WTC11 (cell line): ENCODE data around the gene LRRK2. TPM values are rescaled to one million over a fixed set of nuclear protein-coding genes. Genes with fewer than 3 reads are reported as not detected.

ENCODE experiments used
- ATAC-seq: fragments of 200-7000 bp; cut with Tn5 transposase; 2 replicates; pipeline ENCODE4 v1.10.0; 2021; ENCODE audit warnings: mild to moderate bottlenecking, moderate library complexity
- CTCF ChIA-PET: fragments of 300-600 bp; sonication (Branson Sonifier 250); formaldehyde crosslinking; loops from one replicate; lab custom pipeline; 2021; ENCODE audit warnings: antibody characterized with exemption; lab: Charles Lee
- POLR2A ChIA-PET: fragments of 350-600 bp; sonication (Branson Sonifier 250); formaldehyde crosslinking; loops from one replicate; lab custom pipeline; 2021; ENCODE audit warnings: antibody characterized with exemption; lab: Charles Lee
- DNase-seq: peaks from one replicate; pipeline ENCODE4 v3.0.0; 2021; ENCODE audit warnings: low spot score
- H3K27ac Mint-ChIP-seq: 2 replicates; pipeline ENCODE4 v1.8.0; 2021; ENCODE audit warnings: mixed read lengths
- H3K27me3 Mint-ChIP-seq: 2 replicates; pipeline ENCODE4 v1.8.0; 2021; ENCODE audit warnings: low read depth, mild to moderate bottlenecking, moderate library complexity, mixed read lengths
- H3K36me3 Mint-ChIP-seq: 2 replicates; pipeline ENCODE4 v1.8.0; 2021; ENCODE audit warnings: mixed read lengths
- H3K4me1 Mint-ChIP-seq: 2 replicates; pipeline ENCODE4 v1.8.0; 2022; ENCODE audit warnings: mixed read lengths
- H3K4me3 Mint-ChIP-seq: 2 replicates; pipeline ENCODE4 v1.8.0; 2021; ENCODE audit warnings: mild to moderate bottlenecking, moderate library complexity, mixed read lengths
- H3K9me3 Mint-ChIP-seq: 2 replicates; pipeline ENCODE4 v1.8.0; 2021; ENCODE audit warnings: mixed read lengths
- ELF4 ChIP-seq: sonication (generic); formaldehyde crosslinking; IDR thresholded peaks from 2 replicates; pipeline ENCODE4 v1.8.1; 2022; ENCODE audit warnings: low read depth, mild to moderate bottlenecking, moderate library complexity, missing genetic modification reagents
- ESRRA ChIP-seq: sonication (generic); formaldehyde crosslinking; IDR thresholded peaks from 2 replicates; pipeline ENCODE4 v1.8.1; 2022; ENCODE audit warnings: mild to moderate bottlenecking, missing genetic modification reagents, borderline replicate concordance
- ETV6 ChIP-seq: sonication (generic); formaldehyde crosslinking; IDR thresholded peaks from 2 replicates; pipeline ENCODE4 v1.8.1; 2022; ENCODE audit warnings: mild to moderate bottlenecking, missing genetic modification reagents
- GABPB1 ChIP-seq: sonication (generic); formaldehyde crosslinking; IDR thresholded peaks from 2 replicates; pipeline ENCODE4 v1.8.1; 2023; ENCODE audit warnings: mild to moderate bottlenecking, missing genetic modification reagents
- KAT7 ChIP-seq: sonication (generic); formaldehyde crosslinking; IDR thresholded peaks from 2 replicates; pipeline ENCODE4 v1.8.1; 2023; ENCODE audit warnings: missing genetic modification reagents, mild to moderate bottlenecking, borderline replicate concordance
- MXD4 ChIP-seq: fragments of 250-450 bp; sonication (Bioruptor Pico); IDR thresholded peaks from 2 replicates; pipeline ENCODE4 v1.8.0; 2021; ENCODE audit warnings: mild to moderate bottlenecking, moderate library complexity, borderline replicate concordance
- NR1H2 ChIP-seq: sonication (generic); formaldehyde crosslinking; IDR thresholded peaks from 2 replicates; pipeline ENCODE4 v1.9.0; 2021; ENCODE audit warnings: mild to moderate bottlenecking, moderate library complexity, missing genetic modification reagents
- NR3C1 ChIP-seq: sonication (generic); formaldehyde crosslinking; conservative IDR thresholded peaks from 2 replicates; pipeline ENCODE4 v1.8.1; 2023; ENCODE audit warnings: low read depth, mild to moderate bottlenecking, missing genetic modification reagents
- RELA ChIP-seq: sonication (generic); formaldehyde crosslinking; IDR thresholded peaks from 2 replicates; pipeline ENCODE4 v1.8.1; 2022; ENCODE audit warnings: missing genetic modification reagents, mild to moderate bottlenecking, borderline replicate concordance
- SP1 ChIP-seq: sonication (generic); formaldehyde crosslinking; conservative IDR thresholded peaks from 2 replicates; pipeline ENCODE4 v1.8.1; 2022; ENCODE audit warnings: missing genetic modification reagents
- TCF7 ChIP-seq: sonication (generic); formaldehyde crosslinking; IDR thresholded peaks from 2 replicates; pipeline ENCODE4 v1.8.0; 2022; ENCODE audit warnings: mild to moderate bottlenecking, low read depth, missing genetic modification reagents, moderate library complexity
- TP53 ChIP-seq: sonication (generic); formaldehyde crosslinking; IDR thresholded peaks from 2 replicates; pipeline ENCODE4 v1.8.1; 2023; ENCODE audit warnings: mild to moderate bottlenecking, missing genetic modification reagents
- ZBTB21 ChIP-seq: sonication (generic); formaldehyde crosslinking; IDR thresholded peaks from 2 replicates; pipeline ENCODE4 v1.8.1; 2023; ENCODE audit warnings: mild to moderate bottlenecking, missing genetic modification reagents, borderline replicate concordance
- ZNF121 ChIP-seq: sonication (generic); formaldehyde crosslinking; IDR thresholded peaks from 2 replicates; pipeline ENCODE4 v1.8.0; 2023; ENCODE audit warnings: missing genetic modification reagents
- ZNF232 ChIP-seq: sonication (generic); formaldehyde crosslinking; IDR thresholded peaks from 2 replicates; pipeline ENCODE4 v1.8.0; 2022; ENCODE audit warnings: mild to moderate bottlenecking, missing genetic modification reagents
- ZNF396 ChIP-seq: fragments of 250-450 bp; sonication (Bioruptor Pico); IDR thresholded peaks from 2 replicates; pipeline ENCODE4 v1.8.0; 2021; ENCODE audit warnings: mild to moderate bottlenecking, moderate library complexity, borderline replicate concordance
- total RNA-seq: library from RNA; stranded (reverse); gene quantifications from 3 replicates; pipeline ENCODE4 v1.2.3, GENCODE V29; 2021
- TF ChIP-seq, protein P1 (sequence below): sonication (generic); formaldehyde crosslinking; IDR thresholded peaks from 2 replicates; pipeline ENCODE4 v1.8.0; 2022; ENCODE audit warnings: mild to moderate bottlenecking, missing genetic modification reagents
- TF ChIP-seq, protein P2 (sequence below): sonication (generic); formaldehyde crosslinking; IDR thresholded peaks from 2 replicates; pipeline ENCODE4 v1.8.0; 2022; ENCODE audit warnings: mild to moderate bottlenecking, missing genetic modification reagents
- TF ChIP-seq, protein P3 (sequence below): sonication (generic); formaldehyde crosslinking; IDR thresholded peaks from 2 replicates; pipeline ENCODE4 v1.8.1; 2022; ENCODE audit warnings: low read depth, mild to moderate bottlenecking, moderate library complexity, missing genetic modification reagents, borderline replicate concordance
- TF ChIP-seq, protein P4 (sequence below): sonication (generic); formaldehyde crosslinking; IDR thresholded peaks from 2 replicates; pipeline ENCODE4 v1.8.0; 2023; ENCODE audit warnings: mild to moderate bottlenecking, missing genetic modification reagents
- TF ChIP-seq, protein P5 (sequence below): sonication (generic); formaldehyde crosslinking; IDR thresholded peaks from 2 replicates; pipeline ENCODE4 v1.8.1; 2022; ENCODE audit warnings: mild to moderate bottlenecking, moderate library complexity, missing genetic modification reagents

LRRK2 gene
- total RNA-seq, 1 experiment from 2014 or later: 0.46 TPM

DNA sequence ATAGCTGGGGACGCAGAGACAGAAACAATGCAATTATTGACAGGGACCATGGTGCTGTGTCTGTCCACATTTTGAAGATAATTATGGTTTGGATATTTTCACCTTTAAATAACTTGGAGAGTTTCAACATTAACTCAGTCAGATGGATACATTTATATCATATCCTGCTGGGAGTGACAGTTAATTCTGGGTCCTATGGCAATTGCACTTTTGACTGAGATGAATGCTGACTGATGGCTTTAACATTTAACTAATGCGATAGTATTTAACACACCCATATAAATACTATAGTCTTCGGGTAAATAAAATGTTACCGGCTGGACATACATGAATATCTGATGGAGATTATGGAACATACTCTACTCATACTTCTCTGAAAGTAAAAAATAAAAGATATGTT lies 118.3 kb downstream of the LRRK2 start:
- Mint-ChIP-seq H3K4me1 (no peaks in the 10 kb centered on the region), H3K9me3 (no peaks in the 10 kb centered on the region), H3K27ac (no peak overlapping the region), H3K27me3 (no peaks in the 10 kb centered on the region)
- no peak for DNase-seq
- CTCF ChIA-PET: no interaction called here
- TF ChIP-seq, protein P1, sequence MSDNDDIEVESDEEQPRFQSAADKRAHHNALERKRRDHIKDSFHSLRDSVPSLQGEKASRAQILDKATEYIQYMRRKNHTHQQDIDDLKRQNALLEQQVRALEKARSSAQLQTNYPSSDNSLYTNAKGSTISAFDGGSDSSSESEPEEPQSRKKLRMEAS (CRISPR knock-in tag): no peak
- no peak for TF ChIP-seq KAT7 (CRISPR knock-in tag)
- TF ChIP-seq, all 79 proteins: peak for 0
- POLR2A ChIA-PET: no interaction called here
- no peak overlapping the region for H3K4me3 Mint-ChIP-seq
- no peak for ATAC-seq
- H3K36me3 Mint-ChIP-seq: no peaks in the 10 kb centered on the region

DNA sequence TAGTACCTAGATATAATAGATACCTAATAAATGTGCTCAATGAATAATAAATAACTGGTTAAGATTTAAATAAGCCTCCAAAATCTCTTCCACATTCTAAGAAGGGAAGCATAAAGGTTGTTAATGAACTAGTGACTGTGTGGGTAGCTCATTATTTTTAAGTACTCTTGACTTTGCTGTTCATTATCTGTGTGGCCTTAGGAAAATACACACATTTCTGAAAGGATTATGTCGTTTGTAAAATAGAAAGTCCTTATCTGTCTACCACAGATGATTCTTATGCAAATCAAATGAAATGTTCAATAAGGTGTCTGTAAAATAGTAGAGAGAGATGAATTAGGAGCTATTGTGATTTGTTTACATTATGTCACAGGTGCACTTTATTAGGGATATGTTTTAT lies 119.5 kb downstream of the LRRK2 start:
- no peak overlapping the region for H3K4me3 Mint-ChIP-seq
- no peaks in the 10 kb centered on the region for H3K4me1 Mint-ChIP-seq
- no peak for TF ChIP-seq NR3C1
- no peak for TF ChIP-seq SP1 (CRISPR knock-in tag)
- TF ChIP-seq ZNF396 (CRISPR knock-in tag): no peak
- no peak for TF ChIP-seq TP53 (CRISPR knock-in tag)
- TF ChIP-seq ZNF121: no peak
- TF ChIP-seq ZBTB21: no peak
- TF ChIP-seq, protein P2, sequence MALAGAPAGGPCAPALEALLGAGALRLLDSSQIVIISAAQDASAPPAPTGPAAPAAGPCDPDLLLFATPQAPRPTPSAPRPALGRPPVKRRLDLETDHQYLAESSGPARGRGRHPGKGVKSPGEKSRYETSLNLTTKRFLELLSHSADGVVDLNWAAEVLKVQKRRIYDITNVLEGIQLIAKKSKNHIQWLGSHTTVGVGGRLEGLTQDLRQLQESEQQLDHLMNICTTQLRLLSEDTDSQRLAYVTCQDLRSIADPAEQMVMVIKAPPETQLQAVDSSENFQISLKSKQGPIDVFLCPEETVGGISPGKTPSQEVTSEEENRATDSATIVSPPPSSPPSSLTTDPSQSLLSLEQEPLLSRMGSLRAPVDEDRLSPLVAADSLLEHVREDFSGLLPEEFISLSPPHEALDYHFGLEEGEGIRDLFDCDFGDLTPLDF: no peak
- no peak for TF ChIP-seq ZNF232 (CRISPR knock-in tag)
- TF ChIP-seq, all 79 proteins: peak for 0
- no peak for DNase-seq
- H3K9me3 Mint-ChIP-seq: no peaks in the 10 kb centered on the region
- H3K27ac Mint-ChIP-seq: no peak overlapping the region
- H3K27me3 Mint-ChIP-seq: no peaks in the 10 kb centered on the region
- ChIA-PET CTCF (no interaction called here), POLR2A (no interaction called here)
- no peak for ATAC-seq
- no peaks in the 10 kb centered on the region for H3K36me3 Mint-ChIP-seq

DNA sequence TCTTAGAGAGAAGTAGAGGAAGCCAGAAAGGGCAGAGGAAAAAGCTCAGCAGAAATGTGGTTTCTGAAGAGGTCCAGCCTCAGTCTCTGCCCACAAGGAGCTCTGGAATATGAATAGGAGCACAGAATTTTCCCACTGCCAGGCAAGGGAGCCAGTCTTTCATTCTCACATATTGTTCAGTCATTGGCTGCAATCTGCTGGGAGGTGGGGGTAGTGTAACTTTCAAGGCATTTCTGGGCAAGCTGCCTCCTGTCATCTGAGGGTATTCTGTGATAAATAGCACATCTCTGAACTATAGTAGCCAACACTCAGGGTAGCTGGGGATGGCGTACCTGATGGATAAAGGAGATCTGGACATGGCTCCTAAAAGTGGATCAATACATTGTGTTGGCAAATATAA lies 127.2 kb downstream of the LRRK2 start:
- Mint-ChIP-seq H3K27me3 (no peaks in the 10 kb centered on the region), H3K4me1 (peaks cover 11% of the 10 kb centered on the region), H3K36me3 (peaks cover 17% of the 10 kb centered on the region), H3K4me3 (no peak overlapping the region), H3K27ac (no peak overlapping the region), H3K9me3 (peaks cover 18% of the 10 kb centered on the region)
- ChIA-PET CTCF (no interaction called here), POLR2A (no interaction called here)
- ATAC-seq: no peak
- no peak for DNase-seq
- TF ChIP-seq RELA (CRISPR knock-in tag) (no peak), ELF4 (CRISPR knock-in tag) (no peak), MXD4 (CRISPR knock-in tag) (no peak)
- TF ChIP-seq, protein P3, sequence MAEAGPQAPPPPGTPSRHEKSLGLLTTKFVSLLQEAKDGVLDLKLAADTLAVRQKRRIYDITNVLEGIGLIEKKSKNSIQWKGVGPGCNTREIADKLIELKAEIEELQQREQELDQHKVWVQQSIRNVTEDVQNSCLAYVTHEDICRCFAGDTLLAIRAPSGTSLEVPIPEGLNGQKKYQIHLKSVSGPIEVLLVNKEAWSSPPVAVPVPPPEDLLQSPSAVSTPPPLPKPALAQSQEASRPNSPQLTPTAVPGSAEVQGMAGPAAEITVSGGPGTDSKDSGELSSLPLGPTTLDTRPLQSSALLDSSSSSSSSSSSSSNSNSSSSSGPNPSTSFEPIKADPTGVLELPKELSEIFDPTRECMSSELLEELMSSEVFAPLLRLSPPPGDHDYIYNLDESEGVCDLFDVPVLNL: no peak

DNA sequence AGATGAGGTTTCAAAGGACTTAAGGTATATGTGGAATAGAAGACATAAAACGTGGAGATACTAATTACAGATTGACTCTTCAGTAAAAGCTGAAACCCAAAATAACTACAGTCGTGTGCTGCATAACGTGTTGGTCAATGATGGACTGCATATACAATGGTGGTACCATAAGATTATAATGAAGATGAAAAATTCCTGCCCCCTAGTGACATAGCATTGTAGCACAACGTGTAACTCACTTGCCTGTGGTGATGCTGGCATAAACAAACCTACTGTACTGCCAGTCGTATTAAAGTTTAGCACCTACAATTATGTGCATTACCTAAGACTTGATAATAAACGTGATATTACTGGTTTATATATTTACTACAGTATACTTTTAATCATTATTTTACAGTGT lies 150.3 kb downstream of the LRRK2 start:
- peak; percentile 74 for ATAC-seq
- ChIA-PET CTCF (no interaction called here), POLR2A (no interaction called here)
- Mint-ChIP-seq H3K27me3 (no peaks in the 10 kb centered on the region), H3K4me1 (no peaks in the 10 kb centered on the region), H3K36me3 (no peaks in the 10 kb centered on the region), H3K4me3 (no peak overlapping the region), H3K9me3 (peaks cover 5% of the 10 kb centered on the region; the same call in 1 of the 2 replicates), H3K27ac (no peak overlapping the region)
- no peak for DNase-seq
- TF ChIP-seq KAT7 (CRISPR knock-in tag) (no peak), ESRRA (CRISPR knock-in tag) (no peak), TCF7 (CRISPR knock-in tag) (no peak), NR1H2 (CRISPR knock-in tag) (no peak), MXD4 (CRISPR knock-in tag) (no peak), ETV6 (CRISPR knock-in tag) (no peak), ZNF121 (no peak), GABPB1 (no peak)
- TF ChIP-seq, protein P4, sequence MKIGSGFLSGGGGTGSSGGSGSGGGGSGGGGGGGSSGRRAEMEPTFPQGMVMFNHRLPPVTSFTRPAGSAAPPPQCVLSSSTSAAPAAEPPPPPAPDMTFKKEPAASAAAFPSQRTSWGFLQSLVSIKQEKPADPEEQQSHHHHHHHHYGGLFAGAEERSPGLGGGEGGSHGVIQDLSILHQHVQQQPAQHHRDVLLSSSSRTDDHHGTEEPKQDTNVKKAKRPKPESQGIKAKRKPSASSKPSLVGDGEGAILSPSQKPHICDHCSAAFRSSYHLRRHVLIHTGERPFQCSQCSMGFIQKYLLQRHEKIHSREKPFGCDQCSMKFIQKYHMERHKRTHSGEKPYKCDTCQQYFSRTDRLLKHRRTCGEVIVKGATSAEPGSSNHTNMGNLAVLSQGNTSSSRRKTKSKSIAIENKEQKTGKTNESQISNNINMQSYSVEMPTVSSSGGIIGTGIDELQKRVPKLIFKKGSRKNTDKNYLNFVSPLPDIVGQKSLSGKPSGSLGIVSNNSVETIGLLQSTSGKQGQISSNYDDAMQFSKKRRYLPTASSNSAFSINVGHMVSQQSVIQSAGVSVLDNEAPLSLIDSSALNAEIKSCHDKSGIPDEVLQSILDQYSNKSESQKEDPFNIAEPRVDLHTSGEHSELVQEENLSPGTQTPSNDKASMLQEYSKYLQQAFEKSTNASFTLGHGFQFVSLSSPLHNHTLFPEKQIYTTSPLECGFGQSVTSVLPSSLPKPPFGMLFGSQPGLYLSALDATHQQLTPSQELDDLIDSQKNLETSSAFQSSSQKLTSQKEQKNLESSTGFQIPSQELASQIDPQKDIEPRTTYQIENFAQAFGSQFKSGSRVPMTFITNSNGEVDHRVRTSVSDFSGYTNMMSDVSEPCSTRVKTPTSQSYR (CRISPR knock-in tag): no peak
- TF ChIP-seq, protein P5, sequence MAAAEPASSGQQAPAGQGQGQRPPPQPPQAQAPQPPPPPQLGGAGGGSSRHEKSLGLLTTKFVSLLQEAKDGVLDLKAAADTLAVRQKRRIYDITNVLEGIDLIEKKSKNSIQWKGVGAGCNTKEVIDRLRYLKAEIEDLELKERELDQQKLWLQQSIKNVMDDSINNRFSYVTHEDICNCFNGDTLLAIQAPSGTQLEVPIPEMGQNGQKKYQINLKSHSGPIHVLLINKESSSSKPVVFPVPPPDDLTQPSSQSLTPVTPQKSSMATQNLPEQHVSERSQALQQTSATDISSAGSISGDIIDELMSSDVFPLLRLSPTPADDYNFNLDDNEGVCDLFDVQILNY (CRISPR knock-in tag): no peak
